Tibial artery (tissue), 4 donors: Measurements from ENCODE around the gene SCYL1.
"Not testable (repeated sequence)": the region's sequence is repeated elsewhere in the genome, so short reads cannot be mapped to it uniquely, and the experiment has no call there.

Experiments used
- DNase-seq, 2 donors: peaks; one replicate each; pipeline ENCODE4 v3.0.0-alpha.2; 2019
- H3K27ac ChIP-seq, 2 donors: fragments of 200-600 bp; sonication (generic) in 1 of 2; 1 replicate in 1 of 2; 2 replicates in 1 of 2; pipeline ENCODE4 v1.5.1; 2018 to 2019; ENCODE audit warnings: mild to moderate bottlenecking in 1 of 2
- H3K27me3 ChIP-seq, 2 donors: fragments of 200-600 bp; sonication (generic) in 1 of 2; one replicate each; pipeline versions ENCODE4 v1.5.1 to v1.6.0; 2016 to 2019
- H3K36me3 ChIP-seq, 3 donors: fragments of 200-600 bp; sonication (generic) in 2 of 3; one replicate each; pipeline ENCODE4 v1.5.1; 2016 to 2019; ENCODE audit warnings: mild to moderate bottlenecking in 2 of 3
- H3K4me1 ChIP-seq, 4 donors: fragments of 200-600 bp; sonication (generic) in 2 of 4; 1 replicate in 3 of 4; 2 replicates in 1 of 4; pipeline ENCODE4 v1.5.1; 2016 to 2019
- H3K4me3 ChIP-seq, 2 donors: fragments of 200-600 bp; sonication (generic) in 1 of 2; 1 replicate in 1 of 2; 2 replicates in 1 of 2; pipeline ENCODE4 v1.5.1; 2018 to 2019; ENCODE audit warnings: mild to moderate bottlenecking in 2 of 2
- H3K9me3 ChIP-seq, 3 donors: fragments of 200-600 bp; sonication (generic) in 1 of 3; one replicate each; pipeline ENCODE4 v1.5.1; 2016 to 2019
- CTCF ChIP-seq, 2 experiments: fragments of 200-600 bp in 1 of 2; fragments of 450-650 bp in 1 of 2; IDR thresholded peaks; one replicate each; pipeline ENCODE4 v1.5.1; 2017 to 2019; ENCODE audit warnings: antibody characterized with exemption in 2 of 2, mild to moderate bottlenecking in 1 of 2, moderate library complexity in 1 of 2
- intact Hi-C: fragments of 100-400 bp; cut with DNase I; formaldehyde crosslinking; loops from one replicate; pipeline ENCODE4 v1.15.0; 2023; ENCODE audit warnings: low total_unique reads

The SCYL1 gene

GRCh38 chr11:65559951-65560537 lies 35.2 kb downstream of the SCYL1 start:
- intact Hi-C loops = no loop called here
- DNase-seq = peak in 1 of 2 donors; percentile 72

GRCh38 chr11:65560555-65561418 lies 35.9 kb downstream of the SCYL1 start:
- DNase-seq = peak; percentile 67 to 85
- Histone ChIP-seq H3K4me1 (peaks cover 9 to 48% (median 43%) of the 10 kb centered on the region in 4 donors), H3K27me3 (no peaks in the 10 kb centered on the region), H3K9me3 (no peaks in the 10 kb centered on the region), H3K27ac (peak overlapping the region; percentile 96 to 98), H3K4me3 (no peak overlapping the region), H3K36me3 (no peaks in the 10 kb centered on the region)
- TF ChIP-seq CTCF (IDR thresholded peaks at IDR 0.05) = no peak
- intact Hi-C loops = no loop called here

More at GRCh38 chr11:65559951-65560537, 35.2 kb downstream of the SCYL1 start:
- Histone ChIP-seq H3K27me3 (no peaks in the 10 kb centered on the region), H3K4me3 (no peak overlapping the region), H3K36me3 (no peaks in the 10 kb centered on the region), H3K4me1 (peaks cover 9 to 56% (median 50%) of the 10 kb centered on the region in 4 donors), H3K27ac (peak overlapping the region; percentile 96 to 98), H3K9me3 (no peaks in the 10 kb centered on the region)
- no peak for TF ChIP-seq CTCF (IDR thresholded peaks at IDR 0.05)

- Histone ChIP-seq H3K4me1 (peaks cover 9 to 45% (median 36%) of the 10 kb centered on the region in 4 donors), H3K9me3 (no peaks in the 10 kb centered on the region), H3K27ac (peak overlapping the region in 1 of 2 donors; percentile 96), H3K27me3 (no peaks in the 10 kb centered on the region), H3K4me3 (no peak overlapping the region), H3K36me3 (no peaks in the 10 kb centered on the region)
- no peak for TF ChIP-seq CTCF (IDR thresholded peaks at IDR 0.05)
- intact Hi-C loops = no loop called here
- no peak for DNase-seq
These were observed 37.1 kb downstream of the SCYL1 start for GRCh38 chr11:65562020-65562419.

GRCh38 chr11:65562788-65563187 lies 37.9 kb downstream of the SCYL1 start:
- H3K27me3 ChIP-seq = no peaks in the 10 kb centered on the region
- intact Hi-C loops = no loop called here
- H3K27ac ChIP-seq = peak overlapping the region in 1 of 2 donors; percentile 96
- H3K4me3 ChIP-seq = no peak overlapping the region
- TF ChIP-seq CTCF (IDR thresholded peaks at IDR 0.05) = no peak
- peaks cover 0 to 2% (median 0%) of the 10 kb centered on the region in 3 donors for H3K36me3 ChIP-seq
- no peaks in the 10 kb centered on the region for H3K9me3 ChIP-seq
- DNase-seq = no peak
- H3K4me1 ChIP-seq = peaks cover 9 to 46% (median 36%) of the 10 kb centered on the region in 4 donors

- Histone ChIP-seq H3K27me3 (no peaks in the 10 kb centered on the region), H3K36me3 (peaks cover 0 to 9% (median 0%) of the 10 kb centered on the region in 3 donors), H3K9me3 (no peaks in the 10 kb centered on the region), H3K4me1 (peaks cover 9 to 52% (median 42%) of the 10 kb centered on the region in 4 donors), H3K27ac (no peak overlapping the region), H3K4me3 (no peak overlapping the region)
- TF ChIP-seq CTCF (IDR thresholded peaks at IDR 0.05) = no peak
- intact Hi-C loops = no loop called here
- no peak for DNase-seq
These were observed 38.7 kb downstream of the SCYL1 start for GRCh38 chr11:65563601-65564000.

- Histone ChIP-seq H3K4me1 (peaks cover 9 to 48% (median 35%) of the 10 kb centered on the region in 4 donors), H3K27ac (peak overlapping the region; percentile 5 to 36)
- intact Hi-C loops, H3K4me3 ChIP-seq, DNase-seq, H3K36me3 ChIP-seq, H3K27me3 ChIP-seq, H3K9me3 ChIP-seq: not testable (repeated sequence)
These were observed 40.1 kb downstream of the SCYL1 start for GRCh38 chr11:65564879-65565559.
